CD4-positive, alpha-beta T cell treated with Interleukin-12 subunit alpha and Interleukin-12 subunit beta, for 1 hour (primary cell): ENCODE measurements around the gene CACNA1G.

Source experiments
- DNase-seq: peaks from one replicate; pipeline ENCODE4 v3.0.0-alpha.2; 2020

CACNA1G gene

GRCh38 chr17:50590946-50591737 is 30.6 kb downstream of the CACNA1G start:
- DNase-seq, result no peak

DNA sequence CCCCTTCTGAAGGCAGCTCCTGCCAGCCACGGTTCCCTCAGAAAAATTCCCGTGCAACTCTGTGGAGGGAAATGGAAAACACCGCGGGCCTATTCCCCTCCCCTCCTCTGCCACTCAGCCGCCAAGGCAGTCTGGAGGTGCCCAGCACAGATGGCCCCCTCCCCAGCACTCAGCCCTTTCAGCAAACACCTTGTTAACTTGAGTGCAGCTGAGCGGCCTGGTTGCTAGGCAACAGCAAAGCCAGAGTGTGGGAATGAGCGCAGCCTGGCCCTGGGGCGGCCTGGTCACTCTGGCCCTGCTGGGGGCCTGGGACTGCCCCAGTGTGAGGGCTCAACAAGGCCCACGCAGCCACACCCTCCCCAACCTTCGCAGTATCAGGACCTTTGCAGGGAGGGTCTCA is 32.8 kb downstream of the CACNA1G start:
- DNase-seq, result no peak

- no peak for DNase-seq
These were observed 33.8 kb downstream of the CACNA1G start for GRCh38 chr17:50594128-50594823.

- DNase-seq, result no peak
These were observed 34.4 kb downstream of the CACNA1G start for GRCh38 chr17:50594892-50595291.

- no peak for DNase-seq
These were observed 35.9 kb downstream of the CACNA1G start for GRCh38 chr17:50596191-50597037.

DNA sequence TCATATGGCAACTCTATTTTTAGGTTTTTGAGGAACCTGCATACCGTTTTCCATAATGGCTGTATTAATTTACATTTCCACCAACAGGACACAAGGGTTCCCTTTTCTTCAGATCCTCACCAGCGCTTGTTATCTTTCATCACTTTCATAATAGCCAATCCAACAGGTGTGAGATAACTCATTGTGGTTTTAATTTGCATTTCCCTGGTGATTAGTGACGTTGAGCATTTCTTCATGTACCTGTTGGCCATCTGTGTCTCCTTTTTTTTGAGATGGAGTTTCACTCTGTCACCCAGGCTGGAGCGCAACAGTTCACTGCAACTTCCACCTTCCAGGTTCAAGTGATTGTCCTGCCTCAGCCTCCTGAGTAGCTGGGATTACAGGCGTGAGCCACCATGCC is 38.0 kb downstream of the CACNA1G start:
- no peak for DNase-seq

GRCh38 chr17:50599606-50600005 is 39.1 kb downstream of the CACNA1G start:
- DNase-seq, result no peak

- DNase-seq, result no peak
These were observed 41.4 kb downstream of the CACNA1G start for GRCh38 chr17:50601823-50602375.

GRCh38 chr17:50602836-50603235 is 42.3 kb downstream of the CACNA1G start:
- no peak for DNase-seq

GRCh38 chr17:50603340-50603739 is 42.8 kb downstream of the CACNA1G start:
- DNase-seq, result no peak

- DNase-seq, result no peak
These were observed 44.0 kb downstream of the CACNA1G start for GRCh38 chr17:50604513-50604912.

DNA sequence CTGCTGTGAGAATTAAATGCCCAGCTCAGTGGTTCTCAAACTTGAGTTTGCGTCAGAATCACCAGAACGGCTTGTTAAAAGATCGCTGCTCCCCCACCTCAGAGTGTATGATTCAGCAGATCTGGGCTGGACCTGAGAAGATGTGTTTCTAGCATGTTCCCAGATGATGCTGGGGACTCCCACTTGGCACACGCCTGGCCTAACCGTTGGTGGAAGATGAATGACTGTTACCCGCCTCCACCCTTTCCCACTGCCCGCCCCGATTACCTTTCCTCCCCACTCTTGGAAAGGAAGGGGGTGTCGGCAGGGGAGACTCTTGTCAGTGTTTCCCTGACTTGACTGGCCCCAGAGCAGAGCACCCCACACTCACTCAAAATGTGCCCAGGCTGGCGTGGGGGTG is 44.9 kb downstream of the CACNA1G start:
- DNase-seq, result no peak

DNA sequence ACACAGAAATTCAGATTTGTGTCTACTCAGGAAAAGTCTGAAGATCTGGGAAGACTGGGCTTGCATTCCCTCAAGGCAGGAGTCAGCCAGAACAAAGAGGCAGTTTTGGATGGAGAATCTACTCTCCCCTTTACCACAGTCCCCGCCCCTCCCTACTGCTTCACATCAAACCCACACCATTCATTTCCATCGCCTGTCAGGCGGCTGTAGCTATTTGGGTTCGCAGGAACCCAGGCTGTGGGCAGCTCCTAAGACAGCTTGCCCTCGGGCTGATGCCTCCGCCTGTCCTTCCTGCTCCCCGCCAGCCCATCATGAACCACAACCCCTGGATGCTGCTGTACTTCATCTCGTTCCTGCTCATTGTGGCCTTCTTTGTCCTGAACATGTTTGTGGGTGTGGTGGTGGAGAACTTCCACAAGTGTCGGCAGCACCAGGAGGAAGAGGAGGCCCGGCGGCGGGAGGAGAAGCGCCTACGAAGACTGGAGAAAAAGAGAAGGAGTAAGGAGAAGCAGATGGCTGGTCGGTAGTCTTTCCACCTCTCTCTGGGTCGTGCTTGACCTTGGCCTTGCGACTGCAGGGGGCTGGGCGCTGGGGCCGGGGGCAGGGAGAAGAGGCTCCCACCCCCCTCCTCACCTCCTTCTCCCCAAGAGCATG is 47.1 kb downstream of the CACNA1G start:
- DNase-seq, result no peak

DNA sequence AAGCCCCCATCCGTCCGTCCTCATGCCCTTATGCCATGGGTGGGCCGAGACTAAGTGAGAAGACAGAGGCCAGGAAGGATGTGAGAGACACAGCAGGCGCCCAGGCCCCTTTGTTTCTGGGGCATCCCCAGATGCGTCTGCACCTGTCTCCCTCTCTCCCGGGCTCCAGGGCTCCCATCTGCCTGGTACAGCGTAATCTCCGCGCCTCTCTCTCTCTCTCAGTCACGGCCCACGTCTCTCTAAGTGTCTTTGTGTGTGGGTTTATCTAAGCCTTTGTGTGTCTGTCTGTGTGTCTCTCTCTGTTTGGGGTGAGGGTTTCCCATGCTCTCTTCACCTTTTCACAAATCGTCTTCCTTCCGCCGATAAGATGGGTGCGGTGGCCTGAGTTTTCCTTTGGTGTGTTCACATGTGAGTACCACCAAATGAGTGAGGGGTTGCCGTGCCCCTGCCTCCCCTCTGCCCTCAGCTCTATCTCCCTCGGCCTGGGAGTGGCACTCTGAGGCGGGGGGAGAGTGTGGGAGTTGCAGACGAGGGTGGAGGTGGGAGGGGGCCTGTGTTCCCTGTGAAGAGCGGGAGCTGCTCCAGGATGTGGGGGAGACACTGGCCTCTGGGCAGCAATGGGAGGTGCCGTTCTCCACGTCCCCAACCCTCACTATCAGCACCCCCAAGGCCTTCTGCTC is 48.3 kb downstream of the CACNA1G start:
- no peak for DNase-seq

DNA sequence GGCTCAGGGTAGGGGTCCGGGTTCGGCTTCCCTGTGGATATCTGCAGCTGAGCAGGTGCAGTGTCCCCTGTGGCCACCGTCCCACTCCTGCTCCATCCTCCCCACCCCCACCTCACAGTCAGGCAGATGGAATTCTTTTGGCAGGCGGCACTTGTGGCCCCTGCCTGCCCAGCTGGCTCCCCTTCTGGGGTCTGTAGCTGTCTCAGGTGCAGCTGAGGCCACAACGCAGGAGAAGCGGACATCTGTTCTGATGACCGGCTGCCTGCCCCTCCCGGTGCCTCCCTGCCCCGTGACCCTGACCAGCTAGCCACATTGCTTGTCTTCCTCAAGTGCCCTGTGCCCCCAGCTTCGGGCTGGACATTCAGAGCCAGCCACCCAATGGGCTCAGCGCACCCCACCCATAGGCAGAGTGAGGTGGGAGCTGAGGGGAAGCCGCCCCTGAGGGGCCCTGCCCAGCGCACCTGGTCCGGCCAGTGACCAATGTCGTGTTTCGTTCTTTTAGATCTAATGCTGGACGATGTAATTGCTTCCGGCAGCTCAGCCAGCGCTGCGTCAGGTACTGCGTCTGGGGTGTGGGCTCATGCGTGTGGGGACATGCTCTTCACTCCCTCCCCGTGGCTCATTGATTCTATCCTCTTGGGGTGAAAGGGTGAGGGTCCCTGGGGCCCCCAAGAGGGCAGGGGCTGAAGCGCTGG is 49.0 kb downstream of the CACNA1G start:
- no peak for DNase-seq

- DNase-seq, result no peak
These were observed 51.1 kb downstream of the CACNA1G start for GRCh38 chr17:50611634-50612033.

- no peak for DNase-seq
These were observed 51.8 kb downstream of the CACNA1G start for GRCh38 chr17:50612281-50612680.

GRCh38 chr17:50613007-50613992 is 52.8 kb downstream of the CACNA1G start:
- no peak for DNase-seq

DNA sequence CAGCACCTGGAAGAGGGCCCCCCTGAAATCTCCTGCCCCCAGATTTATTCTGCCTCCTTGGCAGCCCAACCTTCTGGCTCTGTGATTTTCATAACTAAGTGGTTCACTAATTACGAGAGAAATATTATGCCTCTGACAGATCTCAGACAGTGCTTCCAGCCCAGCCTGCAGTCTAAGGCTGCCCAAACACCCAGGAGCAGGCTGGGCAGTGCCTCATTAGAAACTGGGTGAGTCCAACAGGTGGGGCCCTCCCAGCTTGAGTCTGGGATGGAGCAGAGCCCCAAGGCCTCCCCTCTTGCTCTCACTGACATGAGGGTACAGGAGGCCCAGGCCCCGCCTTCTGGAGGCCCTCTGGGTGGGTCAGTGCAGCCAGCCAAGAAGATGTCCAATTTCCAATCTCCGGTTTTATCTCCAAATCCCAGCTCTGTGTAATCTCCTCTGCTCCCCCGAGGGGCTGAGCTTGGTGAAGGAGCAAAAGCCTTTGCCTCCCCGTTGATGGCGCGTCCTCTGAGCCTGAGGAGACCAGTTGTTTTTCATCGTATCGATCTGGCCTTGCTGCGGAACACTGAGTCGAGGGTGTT is 54.0 kb downstream of the CACNA1G start:
- DNase-seq, result no peak

DNA sequence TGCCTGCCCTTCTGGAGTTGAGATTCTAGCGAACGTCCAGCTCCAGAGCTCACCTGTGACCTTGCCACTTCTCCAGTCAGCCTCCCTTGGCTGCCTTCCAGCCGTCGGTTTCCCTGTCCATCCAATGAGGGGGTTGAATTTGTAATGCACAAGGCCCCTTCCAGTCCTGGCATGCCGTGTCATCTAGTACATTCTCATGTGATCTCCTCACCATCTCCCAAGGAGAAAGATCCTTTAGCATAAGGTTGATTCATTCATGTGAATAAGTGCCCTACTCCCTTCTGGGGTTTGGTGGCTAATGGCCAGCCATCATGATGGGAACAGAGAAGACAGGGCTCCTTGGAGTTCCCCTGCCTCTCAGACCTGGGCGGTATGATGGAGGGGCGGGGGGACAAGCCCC is 55.3 kb downstream of the CACNA1G start:
- no peak for DNase-seq
